Measurements from ENCODE around the gene PGLYRP3.

Gene PGLYRP3

GRCh38 chr1:153313288-153313687, 536 bp upstream of the PGLYRP3 start:
- no peak for DNase-seq (ENCODE audit: low spot score)

GRCh38 chr1:153310526-153310925, 2.2 kb downstream of the PGLYRP3 start:
- no peak for DNase-seq (ENCODE audit: low spot score)

GRCh38 chr1:153309441-153309840, 3.3 kb downstream of the PGLYRP3 start:
- DNase-seq (ENCODE audit: low spot score): no peak

- no peak for DNase-seq (ENCODE audit: low spot score)
Observed at GRCh38 chr1:153308540-153308939, 4.2 kb downstream of the PGLYRP3 start.

GRCh38 chr1:153307221-153307600, 5.5 kb downstream of the PGLYRP3 start:
- DNase-seq (ENCODE audit: low spot score): no peak

- DNase-seq (ENCODE audit: low spot score): no peak
Observed at GRCh38 chr1:153306303-153307220, 6.2 kb downstream of the PGLYRP3 start.

- no peak for DNase-seq (ENCODE audit: low spot score)
Observed at GRCh38 chr1:153305682-153306081, 7.1 kb downstream of the PGLYRP3 start.

- DNase-seq (ENCODE audit: low spot score): no peak
Observed at GRCh38 chr1:153302308-153302707, 10.4 kb downstream of the PGLYRP3 start.

GRCh38 chr1:153293851-153294250, 18.9 kb downstream of the PGLYRP3 start:
- no peak for DNase-seq (ENCODE audit: low spot score)

- no peak for DNase-seq (ENCODE audit: low spot score)
Observed at GRCh38 chr1:153293480-153293775, 19.3 kb downstream of the PGLYRP3 start.

GRCh38 chr1:153292740-153293479, 19.8 kb downstream of the PGLYRP3 start:
- DNase-seq (ENCODE audit: low spot score): no peak

GRCh38 chr1:153292185-153292584, 20.6 kb downstream of the PGLYRP3 start:
- no peak for DNase-seq (ENCODE audit: low spot score)

- no peak for DNase-seq (ENCODE audit: low spot score)
Observed at GRCh38 chr1:153291514-153291913, 21.2 kb downstream of the PGLYRP3 start.

- peak; percentile 2 for DNase-seq (ENCODE audit: low spot score)
Observed at GRCh38 chr1:153288634-153289275, 24.0 kb downstream of the PGLYRP3 start.

GRCh38 chr1:153277852-153278251, 34.9 kb downstream of the PGLYRP3 start:
- DNase-seq (ENCODE audit: low spot score): peak; percentile 5

- no peak for DNase-seq (ENCODE audit: low spot score)
Observed at GRCh38 chr1:153272186-153272585, 40.6 kb downstream of the PGLYRP3 start.

- no peak for DNase-seq (ENCODE audit: low spot score)
Observed at GRCh38 chr1:153271711-153272110, 41.0 kb downstream of the PGLYRP3 start.

- no peak for DNase-seq (ENCODE audit: low spot score)
Observed at GRCh38 chr1:153265457-153265856, 47.3 kb downstream of the PGLYRP3 start.

- no peak for DNase-seq (ENCODE audit: low spot score)
Observed at GRCh38 chr1:153262462-153263157, 50.1 kb downstream of the PGLYRP3 start.

- DNase-seq (ENCODE audit: low spot score): no peak
Observed at GRCh38 chr1:153262070-153262366, 50.7 kb downstream of the PGLYRP3 start.

GRCh38 chr1:153261281-153262069, 51.3 kb downstream of the PGLYRP3 start:
- DNase-seq (ENCODE audit: low spot score): no peak

All from cerebellar cortex (tissue), 1 donor.